ENCODE results near the gene GPR82. TPM values are rescaled to one million over a fixed set of nuclear protein-coding genes. Genes with fewer than 3 reads are reported as not detected.
"Not testable (repeated sequence)": the region's sequence is repeated elsewhere in the genome, so short reads cannot be mapped to it uniquely, and the experiment has no call there.

Gene GPR82
- total RNA-seq, 1 donor from 2014 or later = not detected

GRCh38 chrX:41718481-41719235, 5.3 kb upstream of the GPR82 start:
- intact Hi-C loops (cut with DNase I) = no loop called here
- H3K27ac ChIP-seq = no peak overlapping the region
- no peak overlapping the region for H3K4me3 ChIP-seq
- H3K4me1 ChIP-seq = no peaks in the 10 kb centered on the region
- no peaks in the 10 kb centered on the region for H3K27me3 ChIP-seq
- H3K9me3 ChIP-seq = peaks cover 0 to 7% of the 10 kb centered on the region in 2 donors
- DNase-seq (ENCODE audit: low spot score in 2 of 2) = no peak
- no peaks in the 10 kb centered on the region for H3K36me3 ChIP-seq
- TF ChIP-seq, protein P1, sequence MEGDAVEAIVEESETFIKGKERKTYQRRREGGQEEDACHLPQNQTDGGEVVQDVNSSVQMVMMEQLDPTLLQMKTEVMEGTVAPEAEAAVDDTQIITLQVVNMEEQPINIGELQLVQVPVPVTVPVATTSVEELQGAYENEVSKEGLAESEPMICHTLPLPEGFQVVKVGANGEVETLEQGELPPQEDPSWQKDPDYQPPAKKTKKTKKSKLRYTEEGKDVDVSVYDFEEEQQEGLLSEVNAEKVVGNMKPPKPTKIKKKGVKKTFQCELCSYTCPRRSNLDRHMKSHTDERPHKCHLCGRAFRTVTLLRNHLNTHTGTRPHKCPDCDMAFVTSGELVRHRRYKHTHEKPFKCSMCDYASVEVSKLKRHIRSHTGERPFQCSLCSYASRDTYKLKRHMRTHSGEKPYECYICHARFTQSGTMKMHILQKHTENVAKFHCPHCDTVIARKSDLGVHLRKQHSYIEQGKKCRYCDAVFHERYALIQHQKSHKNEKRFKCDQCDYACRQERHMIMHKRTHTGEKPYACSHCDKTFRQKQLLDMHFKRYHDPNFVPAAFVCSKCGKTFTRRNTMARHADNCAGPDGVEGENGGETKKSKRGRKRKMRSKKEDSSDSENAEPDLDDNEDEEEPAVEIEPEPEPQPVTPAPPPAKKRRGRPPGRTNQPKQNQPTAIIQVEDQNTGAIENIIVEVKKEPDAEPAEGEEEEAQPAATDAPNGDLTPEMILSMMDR (IDR thresholded peaks at IDR 0.05) = no peak

- H3K27me3 ChIP-seq; H3K4me1 ChIP-seq; H3K4me3 ChIP-seq; H3K27ac ChIP-seq; H3K36me3 ChIP-seq; intact Hi-C loops (cut with DNase I); DNase-seq (ENCODE audit: low spot score in 2 of 2); H3K9me3 ChIP-seq: not testable (repeated sequence)
Observed at GRCh38 chrX:41719610-41720009, 4.4 kb upstream of the GPR82 start.

GRCh38 chrX:41720125-41720779, 3.7 kb upstream of the GPR82 start:
- no peaks in the 10 kb centered on the region for H3K27me3 ChIP-seq
- peak overlapping the region in 1 of 2 donors; percentile 54 for H3K27ac ChIP-seq
- TF ChIP-seq, protein P1 (IDR thresholded peaks at IDR 0.05) = no peak
- peaks cover 0 to 7% of the 10 kb centered on the region in 2 donors for H3K9me3 ChIP-seq
- no peak for DNase-seq (ENCODE audit: low spot score in 2 of 2)
- no peak overlapping the region for H3K4me3 ChIP-seq
- no peaks in the 10 kb centered on the region for H3K36me3 ChIP-seq
- intact Hi-C loops (cut with DNase I) = no loop called here
- H3K4me1 ChIP-seq = no peaks in the 10 kb centered on the region

GRCh38 chrX:41721590-41721989, 2.4 kb upstream of the GPR82 start:
- no peak for DNase-seq (ENCODE audit: low spot score in 2 of 2)
- Histone ChIP-seq H3K36me3 (no peaks in the 10 kb centered on the region), H3K27ac (no peak overlapping the region), H3K4me3 (no peak overlapping the region), H3K27me3 (no peaks in the 10 kb centered on the region), H3K4me1 (no peaks in the 10 kb centered on the region), H3K9me3 (peaks cover 0 to 7% of the 10 kb centered on the region in 2 donors)
- intact Hi-C loops (cut with DNase I) = no loop called here
- TF ChIP-seq, protein P1 (IDR thresholded peaks at IDR 0.05) = no peak

DNA sequence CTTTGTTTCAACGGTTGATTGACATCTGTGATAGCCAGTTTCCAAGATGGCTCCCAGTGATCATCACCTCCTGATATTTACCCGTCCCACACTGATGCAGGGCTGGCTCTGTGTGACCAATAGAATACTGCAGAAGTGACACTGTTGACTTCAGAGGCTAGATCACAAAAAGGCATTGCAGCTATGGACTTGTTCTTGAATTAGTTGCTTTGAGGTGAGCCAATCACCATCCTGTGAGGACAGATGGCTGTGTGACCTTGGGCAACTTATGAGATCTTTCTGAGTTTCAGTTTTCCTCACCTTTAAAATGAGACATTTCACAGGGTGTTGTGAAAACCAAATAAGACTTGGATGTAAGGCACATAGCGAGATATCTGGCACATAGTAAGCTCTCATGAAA, 1.8 kb upstream of the GPR82 start:
- no peaks in the 10 kb centered on the region for H3K36me3 ChIP-seq
- H3K9me3 ChIP-seq = peaks cover 0 to 7% of the 10 kb centered on the region in 2 donors
- H3K27ac ChIP-seq = no peak overlapping the region
- no peaks in the 10 kb centered on the region for H3K4me1 ChIP-seq
- intact Hi-C loops (cut with DNase I) = no loop called here
- no peak overlapping the region for H3K4me3 ChIP-seq
- no peak for DNase-seq (ENCODE audit: low spot score in 2 of 2)
- TF ChIP-seq, protein P1 (IDR thresholded peaks at IDR 0.05) = no peak
- no peaks in the 10 kb centered on the region for H3K27me3 ChIP-seq
